ENCODE data around the gene MTARC2.

Gene MTARC2

DNA sequence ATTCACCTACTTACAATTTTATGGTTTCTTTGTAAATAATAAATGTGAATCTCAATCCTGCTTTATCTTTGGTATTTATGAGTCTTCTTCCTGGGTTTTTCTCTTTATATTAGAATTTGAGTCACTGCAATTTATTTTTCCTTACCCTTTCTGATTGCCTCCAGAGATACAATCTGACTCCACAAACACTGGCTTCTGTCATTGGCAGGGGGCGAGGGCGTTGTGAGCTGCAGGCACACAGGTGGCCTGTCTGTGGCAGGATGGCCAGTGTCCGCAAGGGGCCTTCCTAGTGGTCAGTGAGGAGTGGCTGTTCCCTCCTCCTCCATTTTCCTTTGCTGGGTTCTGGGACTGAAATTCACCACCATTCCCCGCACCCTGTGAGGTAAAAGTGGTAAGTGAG lies 36.6 kb downstream of the MTARC2 start:
- peak overlapping the region; percentile 96 for H3K27ac ChIP-seq
- TF ChIP-seq, protein P1, sequence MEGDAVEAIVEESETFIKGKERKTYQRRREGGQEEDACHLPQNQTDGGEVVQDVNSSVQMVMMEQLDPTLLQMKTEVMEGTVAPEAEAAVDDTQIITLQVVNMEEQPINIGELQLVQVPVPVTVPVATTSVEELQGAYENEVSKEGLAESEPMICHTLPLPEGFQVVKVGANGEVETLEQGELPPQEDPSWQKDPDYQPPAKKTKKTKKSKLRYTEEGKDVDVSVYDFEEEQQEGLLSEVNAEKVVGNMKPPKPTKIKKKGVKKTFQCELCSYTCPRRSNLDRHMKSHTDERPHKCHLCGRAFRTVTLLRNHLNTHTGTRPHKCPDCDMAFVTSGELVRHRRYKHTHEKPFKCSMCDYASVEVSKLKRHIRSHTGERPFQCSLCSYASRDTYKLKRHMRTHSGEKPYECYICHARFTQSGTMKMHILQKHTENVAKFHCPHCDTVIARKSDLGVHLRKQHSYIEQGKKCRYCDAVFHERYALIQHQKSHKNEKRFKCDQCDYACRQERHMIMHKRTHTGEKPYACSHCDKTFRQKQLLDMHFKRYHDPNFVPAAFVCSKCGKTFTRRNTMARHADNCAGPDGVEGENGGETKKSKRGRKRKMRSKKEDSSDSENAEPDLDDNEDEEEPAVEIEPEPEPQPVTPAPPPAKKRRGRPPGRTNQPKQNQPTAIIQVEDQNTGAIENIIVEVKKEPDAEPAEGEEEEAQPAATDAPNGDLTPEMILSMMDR (IDR thresholded peaks at IDR 0.05): no peak
- TF ChIP-seq ZFX (IDR thresholded peaks at IDR 0.05; ENCODE audit: borderline replicate concordance): no peak

- H3K27ac ChIP-seq: peak overlapping the region; percentile 96
- TF ChIP-seq, protein P1 (IDR thresholded peaks at IDR 0.05): no peak
- TF ChIP-seq ZFX (IDR thresholded peaks at IDR 0.05; ENCODE audit: borderline replicate concordance): no peak
Measured at GRCh38 chr1:220785166-220786056, 37.3 kb downstream of the MTARC2 start.

GRCh38 chr1:220786057-220786336 lies 37.9 kb downstream of the MTARC2 start:
- TF ChIP-seq, protein P1 (IDR thresholded peaks at IDR 0.05): no peak
- no peak for TF ChIP-seq ZFX (IDR thresholded peaks at IDR 0.05; ENCODE audit: borderline replicate concordance)
- H3K27ac ChIP-seq: peak overlapping the region; percentile 96

DNA sequence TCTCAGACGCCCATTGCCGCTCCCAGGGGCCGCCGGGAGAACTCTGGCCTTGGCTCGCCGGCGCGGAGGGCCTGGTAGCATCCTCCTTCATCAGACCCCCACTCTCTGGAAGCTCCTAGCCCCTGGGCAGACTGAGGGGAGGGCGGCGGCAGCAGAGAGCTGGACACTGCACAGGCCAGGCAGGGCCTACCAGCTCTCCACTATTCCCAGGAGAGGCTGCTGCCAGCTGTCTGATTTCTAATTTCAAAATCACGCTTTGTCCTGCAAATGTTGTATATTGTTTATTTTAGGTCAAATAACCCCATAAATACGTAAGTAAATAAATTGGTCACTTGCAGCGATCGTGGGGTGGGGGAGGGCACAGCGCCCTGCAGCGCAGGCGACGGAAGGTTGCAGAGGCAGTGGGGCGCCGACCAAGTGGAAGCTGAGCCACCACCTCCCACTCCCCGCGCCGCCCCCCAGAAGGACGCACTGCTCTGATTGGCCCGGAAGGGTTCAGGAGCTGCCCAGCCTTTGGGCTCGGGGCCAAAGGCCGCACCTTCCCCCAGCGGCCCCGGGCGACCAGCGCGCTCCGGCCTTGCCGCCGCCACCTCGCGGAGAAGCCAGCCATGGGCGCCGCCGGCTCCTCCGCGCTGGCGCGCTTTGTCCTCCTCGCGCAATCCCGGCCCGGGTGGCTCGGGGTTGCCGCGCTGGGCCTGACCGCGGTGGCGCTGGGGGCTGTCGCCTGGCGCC lies 38.4 kb downstream of the MTARC2 start, which contains the start of gene MTARC1:
Gene MTARC1 (plus strand): TSS at position 577 of the 732 bp plus-strand sequence. CDS start 32 bp downstream, at position 609.
- peak within 1 kb of the TSS; percentile 96 for H3K27ac ChIP-seq
- no peak for TF ChIP-seq ZFX (IDR thresholded peaks at IDR 0.05; ENCODE audit: borderline replicate concordance)
- TF ChIP-seq, protein P1 (IDR thresholded peaks at IDR 0.05): peak; percentile 67

DNA sequence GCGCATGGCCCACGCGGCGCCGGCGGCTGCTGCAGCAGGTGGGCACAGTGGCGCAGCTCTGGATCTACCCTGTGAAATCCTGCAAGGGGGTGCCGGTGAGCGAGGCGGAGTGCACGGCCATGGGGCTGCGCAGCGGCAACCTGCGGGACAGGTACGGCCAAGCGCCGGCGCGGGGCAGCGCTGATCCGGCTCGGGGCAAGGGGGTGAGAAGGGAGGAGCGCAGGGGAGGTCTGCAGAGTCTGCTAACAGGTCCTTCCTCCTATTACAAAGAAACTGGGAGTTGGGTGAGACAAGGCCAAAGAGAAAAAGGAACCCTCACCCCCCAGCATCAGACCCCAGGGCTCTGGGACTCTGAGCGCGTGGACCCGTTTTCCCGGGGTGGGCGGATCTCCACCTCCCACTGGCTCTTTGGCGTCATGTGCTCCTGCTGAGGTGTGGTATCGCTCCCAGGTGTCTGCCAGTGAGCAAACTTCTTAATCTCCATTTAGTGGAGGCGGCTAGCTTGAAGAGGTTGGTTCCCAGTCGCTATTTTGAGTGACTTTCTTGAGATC lies 39.0 kb downstream of the MTARC2 start:
- TF ChIP-seq, protein P1 (IDR thresholded peaks at IDR 0.05): peak; percentile 24; the same call in 1 of the 2 replicates
- no peak for TF ChIP-seq ZFX (IDR thresholded peaks at IDR 0.05; ENCODE audit: borderline replicate concordance)

DNA sequence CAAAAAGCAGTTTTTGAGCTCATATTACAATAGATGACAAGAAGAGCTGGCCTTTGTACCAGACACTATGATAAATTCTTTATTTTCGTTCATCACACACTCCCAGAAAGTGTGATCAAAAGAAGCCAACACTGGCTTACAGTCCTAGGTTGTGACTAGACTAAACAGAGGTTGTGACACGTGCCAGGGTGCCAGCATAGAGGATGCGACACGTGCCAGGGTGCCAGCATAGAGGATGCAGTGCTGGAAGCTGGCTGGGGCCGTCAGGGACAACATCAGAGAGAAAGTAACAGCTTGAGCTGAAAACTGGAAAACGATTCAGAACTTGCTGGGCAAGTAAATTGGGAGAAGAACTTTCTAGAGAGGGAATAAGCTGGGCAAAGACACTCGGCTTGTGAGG lies 40.8 kb downstream of the MTARC2 start:
- no peak overlapping the region for H3K27ac ChIP-seq
- TF ChIP-seq, protein P1 (IDR thresholded peaks at IDR 0.05): no peak
- no peak for TF ChIP-seq ZFX (IDR thresholded peaks at IDR 0.05; ENCODE audit: borderline replicate concordance)

More for the DNA sequence above, 39.0 kb downstream of the MTARC2 start:
- peak overlapping the region; percentile 96 for H3K27ac ChIP-seq

All from 22Rv1 (cell line).